ENCODE measurements around the gene PAX7.
A peak's percentile ranks its signal among the peaks of the same experiment; 100 is the strongest.

Gene PAX7

DNA sequence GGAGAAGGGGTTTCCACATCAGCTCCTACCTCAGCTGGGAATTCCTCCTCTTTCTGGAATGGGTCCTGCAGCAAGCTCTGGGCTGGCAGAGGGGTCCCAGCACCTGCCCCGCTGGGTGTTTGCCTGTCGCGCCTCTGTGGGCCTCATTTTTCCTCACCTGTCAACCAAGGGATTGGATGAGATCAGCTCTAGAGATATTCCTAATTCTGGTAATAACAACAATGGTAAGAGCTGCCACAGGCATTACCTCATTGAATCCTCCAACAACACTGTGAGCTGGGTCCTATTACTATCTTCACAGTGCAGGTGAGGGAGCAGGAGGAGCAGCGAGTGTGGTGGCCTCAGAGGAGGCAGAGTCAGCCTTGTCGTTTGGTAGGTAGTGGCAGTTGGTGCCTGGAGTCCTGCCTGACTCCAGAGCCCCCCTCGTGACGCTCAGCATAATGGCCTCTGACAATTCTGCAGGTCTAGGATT is 23.3 kb upstream of the PAX7 start:
- Mint-ChIP-seq H3K9me3 (no peaks in the 10 kb centered on the region), H3K4me3 (no peak overlapping the region), H3K27me3 (peaks cover 4% of the 10 kb centered on the region), H3K4me1 (no peaks in the 10 kb centered on the region), H3K27ac (no peak overlapping the region), H3K36me3 (no peaks in the 10 kb centered on the region)

DNA sequence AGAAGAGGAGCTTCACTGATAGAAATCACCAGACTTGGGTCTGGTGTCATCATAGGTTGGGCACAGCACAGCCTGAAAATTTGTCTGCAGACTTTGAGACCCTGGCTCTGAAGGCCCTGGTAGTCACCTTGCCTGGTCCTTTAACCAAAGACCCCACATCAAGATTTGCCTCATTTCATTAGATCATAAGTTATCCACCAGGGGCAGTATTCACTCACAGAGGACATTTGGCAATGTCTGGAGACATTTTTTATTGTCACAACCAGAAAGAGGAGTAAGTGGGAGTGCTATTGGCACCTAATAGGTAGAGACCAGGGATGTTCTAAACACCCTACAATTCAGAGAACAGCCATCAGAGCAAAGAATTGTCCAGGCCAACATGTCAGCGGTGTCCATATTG is 22.1 kb upstream of the PAX7 start:
- Mint-ChIP-seq H3K4me3 (no peak overlapping the region), H3K27ac (no peak overlapping the region), H3K9me3 (no peaks in the 10 kb centered on the region), H3K36me3 (no peaks in the 10 kb centered on the region), H3K27me3 (peaks cover 4% of the 10 kb centered on the region), H3K4me1 (no peaks in the 10 kb centered on the region)

DNA sequence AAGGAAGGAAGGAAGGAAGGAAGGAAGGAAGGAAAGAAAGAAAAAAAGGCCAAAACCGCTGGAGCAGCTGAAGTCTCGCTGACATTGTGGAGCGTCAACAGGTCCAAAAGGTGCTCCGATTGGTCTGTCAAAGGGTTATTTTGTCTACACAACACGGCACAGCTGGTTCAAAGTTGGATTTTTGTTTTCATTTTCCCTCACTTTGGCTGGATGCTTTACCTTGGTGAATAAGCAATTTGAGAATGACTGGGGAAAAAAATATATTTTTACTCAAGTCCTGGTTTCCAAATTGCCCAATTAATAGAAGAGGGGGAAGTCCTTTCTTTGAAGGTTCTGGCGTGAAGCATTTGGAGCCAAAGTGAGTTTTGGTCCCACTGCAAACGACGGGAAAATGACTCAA is 19.3 kb upstream of the PAX7 start:
- no peaks in the 10 kb centered on the region for H3K4me1 Mint-ChIP-seq
- H3K4me3 Mint-ChIP-seq, result no peak overlapping the region
- no peaks in the 10 kb centered on the region for H3K36me3 Mint-ChIP-seq
- no peak overlapping the region for H3K27ac Mint-ChIP-seq
- H3K27me3 Mint-ChIP-seq, result peaks cover 4% of the 10 kb centered on the region
- no peaks in the 10 kb centered on the region for H3K9me3 Mint-ChIP-seq

DNA sequence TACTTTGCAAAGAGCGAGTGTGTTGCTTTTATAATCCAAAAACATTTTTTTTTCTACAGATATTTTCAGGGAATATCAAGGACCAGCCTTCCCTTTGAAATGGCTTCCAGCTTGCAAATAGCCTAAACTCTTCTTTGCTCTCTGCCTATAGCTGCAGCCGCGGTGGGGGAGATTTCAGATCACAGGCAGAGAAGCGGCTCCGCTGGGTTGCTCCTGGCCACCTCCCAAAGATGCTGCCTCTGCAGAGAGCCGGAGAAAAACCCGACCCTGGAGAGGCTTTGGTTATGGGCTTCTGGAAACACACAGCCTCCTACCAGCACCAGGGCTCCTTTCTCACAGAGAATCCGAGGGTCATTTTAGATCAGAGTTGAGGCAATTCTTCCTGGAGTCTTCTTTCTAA is 18.6 kb upstream of the PAX7 start:
- Mint-ChIP-seq H3K4me1 (no peaks in the 10 kb centered on the region), H3K27me3 (peaks cover 6% of the 10 kb centered on the region), H3K4me3 (no peak overlapping the region), H3K27ac (no peak overlapping the region), H3K9me3 (no peaks in the 10 kb centered on the region), H3K36me3 (no peaks in the 10 kb centered on the region)

DNA sequence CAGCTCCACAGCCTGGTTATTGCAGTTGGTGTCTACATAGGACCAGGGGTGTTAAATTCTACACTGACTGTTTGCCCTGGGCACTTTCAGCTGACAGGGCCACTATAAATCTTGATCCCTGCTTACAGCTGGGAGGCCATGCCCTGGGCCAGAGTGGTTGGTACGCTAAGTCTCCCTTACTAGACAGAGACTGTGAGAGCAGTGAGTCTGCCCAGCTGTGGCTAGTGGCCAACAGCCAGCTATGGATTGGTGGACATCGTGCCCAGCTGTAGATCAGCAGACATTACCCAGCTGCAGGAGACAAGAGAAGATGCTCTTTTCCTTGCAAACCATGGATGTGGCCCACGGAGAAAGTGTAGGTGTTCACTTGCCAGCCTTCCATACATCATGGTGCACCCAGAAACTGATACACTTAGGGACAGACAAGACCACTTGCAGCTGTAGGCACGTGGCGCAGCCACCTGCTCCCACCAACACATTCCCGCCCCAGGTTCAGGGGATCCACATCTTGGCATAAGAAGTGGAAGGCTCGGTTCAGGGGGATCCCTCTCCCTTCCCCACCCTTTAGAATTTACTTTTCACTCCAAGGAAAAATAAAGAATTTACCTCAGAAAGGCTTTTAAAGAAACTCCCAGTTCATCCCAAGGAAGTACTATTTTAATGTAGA is 16.4 kb upstream of the PAX7 start:
- H3K27me3 Mint-ChIP-seq, result peaks cover 11% of the 10 kb centered on the region
- no peaks in the 10 kb centered on the region for H3K36me3 Mint-ChIP-seq
- H3K4me3 Mint-ChIP-seq, result no peak overlapping the region
- no peak overlapping the region for H3K27ac Mint-ChIP-seq
- H3K9me3 Mint-ChIP-seq, result no peaks in the 10 kb centered on the region
- peaks cover 6% of the 10 kb centered on the region for H3K4me1 Mint-ChIP-seq

DNA sequence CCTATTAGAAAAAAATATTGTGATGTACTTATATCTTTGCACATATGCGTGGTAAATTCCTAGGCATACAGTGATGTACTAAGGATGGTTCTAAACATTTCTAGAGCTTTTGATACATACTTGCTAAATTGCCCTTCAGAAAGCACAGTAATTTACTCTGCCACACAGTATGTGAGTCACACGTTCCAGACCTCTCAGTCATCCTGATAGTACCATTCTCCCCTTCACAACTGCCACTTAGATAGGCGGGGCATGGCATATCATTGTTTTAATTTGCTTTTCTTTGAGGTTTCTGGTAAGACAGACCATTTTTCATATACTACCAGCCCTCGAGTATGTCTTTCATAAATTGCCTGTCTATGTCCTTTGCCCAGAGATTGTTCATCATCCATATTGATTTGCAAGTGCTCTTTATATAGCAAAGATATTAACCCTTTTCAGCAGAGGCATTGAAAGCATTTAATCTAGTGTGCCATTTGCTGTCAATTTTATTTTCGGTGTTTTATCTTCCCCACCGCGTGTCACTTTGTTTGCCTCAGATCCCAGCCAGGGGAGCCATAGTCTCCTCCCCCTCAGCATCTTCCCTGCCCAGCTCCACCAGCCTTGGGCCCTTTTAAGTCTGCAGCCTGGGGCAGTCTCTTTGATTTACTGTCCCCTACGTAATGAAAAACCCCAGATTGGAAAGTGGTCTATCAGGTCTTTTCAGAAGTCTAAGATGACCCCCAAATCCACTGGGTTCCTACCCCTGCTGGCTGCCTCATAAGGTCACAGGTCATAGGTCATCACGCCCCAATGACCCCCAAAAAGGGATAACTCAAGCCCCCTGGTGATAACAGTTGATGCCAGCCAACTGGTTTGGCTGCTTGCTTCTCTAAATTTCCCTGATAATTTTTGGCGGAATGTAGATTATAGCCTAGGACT is 11.8 kb upstream of the PAX7 start:
- Mint-ChIP-seq H3K36me3 (no peaks in the 10 kb centered on the region), H3K4me1 (peaks cover 6% of the 10 kb centered on the region), H3K9me3 (no peaks in the 10 kb centered on the region), H3K27me3 (peaks cover 17% of the 10 kb centered on the region), H3K27ac (no peak overlapping the region), H3K4me3 (no peak overlapping the region)

DNA sequence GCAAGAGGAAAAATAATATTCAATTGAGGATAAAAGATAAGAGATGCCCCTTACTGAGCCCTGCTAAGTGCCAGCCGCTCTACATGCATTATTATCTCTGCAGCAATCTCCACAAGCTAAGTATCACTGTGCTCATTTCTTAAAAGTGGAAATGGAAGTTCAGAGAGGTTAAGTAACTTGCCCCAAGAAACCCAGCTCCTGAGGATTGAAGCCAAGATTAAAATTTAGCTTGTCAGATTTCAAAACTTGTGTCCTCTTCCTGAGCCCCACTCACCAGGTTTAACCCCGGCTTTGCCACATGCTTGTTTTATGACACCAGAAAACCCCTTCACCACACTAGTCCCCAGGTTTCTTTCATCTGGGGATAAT is 11.2 kb upstream of the PAX7 start:
- Mint-ChIP-seq H3K9me3 (no peaks in the 10 kb centered on the region), H3K27ac (no peak overlapping the region), H3K27me3 (peaks cover 22% of the 10 kb centered on the region), H3K36me3 (no peaks in the 10 kb centered on the region), H3K4me3 (no peak overlapping the region), H3K4me1 (peaks cover 6% of the 10 kb centered on the region)

DNA sequence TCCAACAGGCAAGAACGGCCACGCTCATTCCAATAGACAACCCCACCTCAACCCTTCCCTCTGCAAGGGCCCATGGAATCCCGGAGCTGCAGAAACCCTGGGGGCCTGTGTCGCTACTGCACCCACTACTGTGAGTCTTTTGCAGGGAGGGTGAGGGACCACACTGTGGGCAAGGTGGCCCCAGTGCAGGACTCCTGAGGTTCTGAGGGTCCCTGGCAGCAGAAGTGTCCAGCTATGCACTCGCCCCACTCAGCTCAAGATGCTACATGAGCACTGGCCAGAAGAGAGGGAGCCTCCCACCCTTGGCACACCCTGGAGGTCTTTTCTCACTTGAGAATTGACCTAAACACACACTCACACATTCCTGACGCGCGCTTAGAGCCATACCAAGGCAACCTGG is 2.1 kb upstream of the PAX7 start:
- Mint-ChIP-seq H3K9me3 (no peaks in the 10 kb centered on the region), H3K4me3 (no peak overlapping the region), H3K27ac (peak overlapping the region; percentile 3), H3K4me1 (peaks cover 18% of the 10 kb centered on the region), H3K36me3 (no peaks in the 10 kb centered on the region), H3K27me3 (peaks cover 70% of the 10 kb centered on the region)

DNA sequence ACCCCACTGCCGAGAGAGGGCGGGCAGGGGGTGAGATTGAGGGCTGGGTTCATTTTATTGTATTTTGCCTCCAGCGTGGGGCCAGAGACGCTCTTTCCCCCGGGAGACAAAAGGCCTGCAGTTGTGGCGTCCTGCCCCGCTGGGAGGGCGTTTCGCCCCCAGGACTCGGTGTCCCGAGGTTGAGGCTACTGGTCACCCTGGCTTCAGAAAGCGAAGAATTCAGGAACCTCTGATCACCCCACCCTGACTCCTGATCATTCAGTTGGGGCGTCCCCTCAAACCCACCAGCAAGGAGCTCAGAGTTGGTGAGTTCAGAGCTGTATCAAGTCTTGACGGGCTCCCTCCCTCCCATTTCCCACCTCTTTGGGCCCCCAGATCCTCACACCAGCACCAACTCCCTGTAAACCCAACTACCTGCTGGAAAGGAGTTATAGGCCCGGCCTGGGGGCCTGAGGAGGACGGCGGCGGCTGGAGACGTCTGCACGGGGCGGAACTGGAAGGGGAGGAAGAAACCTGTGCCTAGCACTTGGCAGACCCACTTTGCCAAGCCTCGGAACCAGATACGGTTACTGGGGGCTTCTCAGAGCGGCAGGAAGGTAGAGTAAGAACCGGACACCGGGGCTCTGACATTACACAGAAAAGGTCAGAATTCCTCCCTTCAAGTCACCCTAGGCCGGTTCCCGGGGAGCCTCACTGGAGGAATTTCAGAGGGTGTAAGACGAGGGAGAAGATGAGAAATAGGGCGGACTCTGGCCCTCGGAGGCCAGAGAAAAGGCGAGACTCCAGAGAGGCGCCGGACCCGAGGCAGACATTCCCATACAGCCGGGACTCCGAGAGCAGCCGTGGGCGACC is 761 bp upstream of the PAX7 start:
- Mint-ChIP-seq H3K27me3 (peaks cover 71% of the 10 kb centered on the region), H3K9me3 (no peaks in the 10 kb centered on the region), H3K4me3 (no peak overlapping the region), H3K4me1 (peaks cover 21% of the 10 kb centered on the region), H3K27ac (peak overlapping the region; percentile 59), H3K36me3 (no peaks in the 10 kb centered on the region)

DNA sequence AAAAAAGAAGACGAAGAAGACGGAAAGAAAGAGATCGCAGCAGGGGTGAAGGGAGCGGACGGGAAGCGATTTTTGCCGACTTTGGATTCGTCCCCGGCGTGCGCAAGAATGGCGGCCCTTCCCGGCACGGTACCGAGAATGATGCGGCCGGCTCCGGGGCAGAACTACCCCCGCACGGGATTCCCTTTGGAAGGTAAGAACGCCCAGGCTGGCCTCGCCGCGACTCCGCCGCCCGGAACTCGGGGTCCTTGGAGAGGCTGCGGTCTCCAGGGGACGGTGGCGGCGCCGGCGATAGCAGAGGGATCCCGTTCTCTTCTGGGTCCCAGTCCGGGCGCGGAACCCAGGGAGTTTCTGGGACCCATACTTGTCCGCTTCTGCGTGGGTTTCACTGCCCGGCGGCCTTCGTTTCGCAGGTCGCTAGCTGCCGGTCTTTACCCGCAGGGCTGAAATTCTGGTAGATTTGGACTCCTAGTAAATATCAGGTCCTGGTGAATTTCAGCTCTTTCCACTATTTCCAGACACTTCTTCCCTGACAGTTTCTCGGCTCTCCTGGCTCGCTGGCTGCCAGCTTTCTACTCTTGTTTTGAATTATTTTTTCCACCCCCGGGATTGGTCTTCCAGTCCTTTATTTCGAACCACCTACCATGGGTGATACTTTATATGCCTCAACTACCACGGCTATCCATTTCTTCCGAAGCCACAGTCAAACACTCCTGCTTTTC is 1.0 kb downstream of the PAX7 start:
- H3K9me3 Mint-ChIP-seq, result no peaks in the 10 kb centered on the region

DNA sequence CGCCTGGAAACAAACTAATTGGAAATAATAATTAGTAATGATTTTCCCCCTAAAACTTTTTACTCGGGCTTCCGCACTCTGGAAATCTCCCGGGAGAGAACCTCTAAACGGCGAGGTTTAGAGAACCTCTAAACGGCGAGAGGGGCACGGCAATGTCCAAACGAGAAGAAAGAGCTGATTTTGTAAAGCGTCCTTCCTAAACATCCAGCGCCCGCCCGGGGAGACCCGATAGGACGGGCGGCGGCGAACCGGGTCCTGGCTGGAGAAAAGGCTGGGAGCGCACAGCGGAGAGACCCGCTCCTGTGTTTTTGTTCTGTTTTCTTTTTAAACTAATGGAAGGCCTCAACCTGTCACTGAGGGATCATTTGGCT is 1.6 kb downstream of the PAX7 start:
- Mint-ChIP-seq H3K27ac (peak overlapping the region; percentile 63), H3K4me1 (peaks cover 37% of the 10 kb centered on the region), H3K36me3 (no peaks in the 10 kb centered on the region), H3K27me3 (peaks cover 76% of the 10 kb centered on the region), H3K4me3 (peak overlapping the region; percentile 47), H3K9me3 (no peaks in the 10 kb centered on the region)

More for the DNA sequence above, 1.0 kb downstream of the PAX7 start:
- H3K27me3 Mint-ChIP-seq, result peaks cover 74% of the 10 kb centered on the region
- no peaks in the 10 kb centered on the region for H3K36me3 Mint-ChIP-seq
- peak overlapping the region; percentile 47 for H3K4me3 Mint-ChIP-seq
- H3K27ac Mint-ChIP-seq, result peak overlapping the region; percentile 63
- peaks cover 34% of the 10 kb centered on the region for H3K4me1 Mint-ChIP-seq

DNA sequence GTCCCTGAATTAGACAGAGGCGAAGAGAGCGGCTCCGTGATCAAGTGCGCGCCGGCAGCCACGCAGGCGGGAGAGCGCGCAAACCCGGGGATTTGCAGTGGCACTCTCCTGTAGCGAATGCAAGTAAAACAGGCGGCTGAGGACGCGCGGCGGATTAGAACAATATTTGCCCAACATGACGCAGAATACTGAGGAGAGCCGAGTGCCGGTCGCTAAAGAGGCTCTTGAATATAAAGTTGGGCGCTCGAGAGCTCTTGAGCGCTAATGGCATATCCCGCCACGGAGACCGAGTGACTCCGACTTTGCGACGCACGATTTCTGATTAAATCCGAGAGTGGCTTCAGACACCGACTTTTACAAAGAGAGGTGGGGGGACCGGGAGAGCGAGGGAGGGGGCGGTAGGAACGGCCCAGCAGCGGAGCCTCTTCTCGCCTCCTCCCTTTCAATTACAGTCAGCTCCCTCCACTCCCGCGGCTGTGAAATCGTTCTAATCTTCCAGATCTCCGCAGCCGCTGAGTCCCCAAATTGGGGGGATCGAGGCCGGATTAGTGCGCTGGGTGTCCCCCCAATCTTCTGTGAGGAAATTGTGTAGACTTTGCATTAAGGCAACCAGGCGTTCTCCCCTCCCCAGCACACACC is 2.3 kb downstream of the PAX7 start:
- peaks cover 41% of the 10 kb centered on the region for H3K4me1 Mint-ChIP-seq
- H3K4me3 Mint-ChIP-seq, result no peak overlapping the region
- no peaks in the 10 kb centered on the region for H3K9me3 Mint-ChIP-seq

DNA sequence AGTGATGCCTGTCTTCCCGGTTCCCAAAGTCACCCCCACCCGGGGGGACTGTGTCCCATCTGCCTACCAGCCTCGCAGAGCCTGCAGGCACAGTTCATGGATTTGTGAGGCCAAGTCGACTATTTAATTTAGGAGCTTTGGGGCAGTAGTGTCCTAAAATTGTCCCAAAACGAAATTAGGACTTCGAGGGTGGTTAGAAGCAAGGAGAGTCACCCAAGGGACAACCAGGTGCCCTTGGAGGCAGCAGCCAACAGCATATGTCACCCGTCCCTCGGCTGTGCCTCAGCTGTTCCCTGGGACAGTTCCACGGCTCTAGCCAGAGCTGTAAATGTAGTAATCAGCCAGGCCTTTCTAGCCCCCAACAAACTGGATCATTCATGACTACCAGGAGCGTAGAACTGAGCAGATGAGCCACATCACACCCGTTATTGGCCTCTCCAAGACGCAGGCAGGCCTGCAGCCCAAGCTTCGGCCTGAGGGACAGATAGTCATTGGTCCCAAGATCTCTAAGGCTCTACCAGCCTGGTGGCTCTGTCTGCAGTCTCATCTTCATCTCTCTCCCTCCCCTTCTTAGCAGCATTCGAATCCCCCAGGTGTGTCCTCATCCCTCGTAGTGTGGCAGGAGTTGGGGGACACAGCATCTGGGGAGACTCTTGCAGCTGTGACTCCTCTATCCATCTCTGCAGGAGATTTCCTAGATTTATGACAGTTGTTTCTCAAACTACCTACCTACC is 2.9 kb downstream of the PAX7 start:
- Mint-ChIP-seq H3K4me3 (no peak overlapping the region), H3K9me3 (no peaks in the 10 kb centered on the region), H3K27ac (peak overlapping the region; percentile 65), H3K27me3 (peaks cover 74% of the 10 kb centered on the region), H3K4me1 (peaks cover 41% of the 10 kb centered on the region), H3K36me3 (no peaks in the 10 kb centered on the region)

More for the DNA sequence above, 2.3 kb downstream of the PAX7 start:
- peak overlapping the region; percentile 65 for H3K27ac Mint-ChIP-seq
- peaks cover 74% of the 10 kb centered on the region for H3K27me3 Mint-ChIP-seq
- H3K36me3 Mint-ChIP-seq, result no peaks in the 10 kb centered on the region

DNA sequence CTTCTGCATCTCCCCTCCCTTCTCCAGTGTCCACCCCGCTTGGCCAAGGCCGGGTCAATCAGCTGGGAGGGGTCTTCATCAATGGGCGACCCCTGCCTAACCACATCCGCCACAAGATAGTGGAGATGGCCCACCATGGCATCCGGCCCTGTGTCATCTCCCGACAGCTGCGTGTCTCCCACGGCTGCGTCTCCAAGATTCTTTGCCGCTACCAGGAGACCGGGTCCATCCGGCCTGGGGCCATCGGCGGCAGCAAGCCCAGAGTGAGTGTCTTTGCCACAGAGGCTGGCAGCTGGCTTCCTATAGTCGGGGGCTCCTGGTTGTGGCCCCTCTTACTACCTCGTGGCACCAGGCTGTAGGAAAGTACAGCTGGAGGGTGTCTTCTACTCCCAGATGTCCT is 3.6 kb downstream of the PAX7 start:
- Mint-ChIP-seq H3K4me3 (no peak overlapping the region), H3K9me3 (no peaks in the 10 kb centered on the region), H3K27ac (no peak overlapping the region), H3K36me3 (no peaks in the 10 kb centered on the region), H3K4me1 (peaks cover 41% of the 10 kb centered on the region), H3K27me3 (peaks cover 73% of the 10 kb centered on the region)

All from activated naive CD4-positive, alpha-beta T cell treated with anti-CD3 and anti-CD28 coated beads, Interleukin-2, amount 50 U/mL, for 24 hours (primary cell).